OCI-LY1 (cell line): Measurements from ENCODE around the gene SOSTDC1.

Experiments
- H2AFZ ChIP-seq: fragments of 200-600 bp; sonication (generic), shearing (Covaris generic); 2 replicates; pipeline ENCODE4 v1.6.0; 2014; ENCODE audit warnings: antibody characterized with exemption, mild to moderate bottlenecking, low read length
- H3F3A ChIP-seq: fragments of 200-600 bp; sonication (generic), shearing (Covaris generic); 2 replicates; pipeline ENCODE4 v1.6.0; 2014; ENCODE audit warnings: mild to moderate bottlenecking, antibody characterized with exemption, low read length, moderate library complexity; ENCODE audit not compliant: insufficient read depth
- H3K27ac ChIP-seq: fragments of 200-600 bp; sonication (generic); 2 replicates; pipeline ENCODE4 v1.5.1; 2014; ENCODE audit warnings: low read length, mixed run types, mild to moderate bottlenecking, low read depth; ENCODE audit not compliant: poor library complexity, severe bottlenecking
- H3K27me3 ChIP-seq: fragments of 200-600 bp; sonication (generic); 2 replicates; pipeline ENCODE4 v1.6.0; 2014; ENCODE audit warnings: antibody characterized with exemption, mild to moderate bottlenecking, low read length, moderate library complexity; ENCODE audit not compliant: insufficient read depth
- H3K36me3 ChIP-seq: fragments of 200-600 bp; sonication (generic); 2 replicates; pipeline ENCODE4 v1.6.1; 2014; ENCODE audit warnings: mild to moderate bottlenecking, antibody characterized with exemption, low read length, moderate library complexity, mixed read lengths; ENCODE audit not compliant: insufficient read depth
- H3K4me1 ChIP-seq: fragments of 200-600 bp; sonication (generic); 2 replicates; pipeline ENCODE4 v1.5.1; 2014; ENCODE audit warnings: mild to moderate bottlenecking, low read length, moderate library complexity; ENCODE audit not compliant: insufficient read depth, severe bottlenecking
- H3K4me2 ChIP-seq: fragments of 200-600 bp; sonication (generic), shearing (Covaris generic); 2 replicates; pipeline ENCODE4 v1.6.1; 2014; ENCODE audit warnings: low read length
- H3K4me3 ChIP-seq: fragments of 200-600 bp; sonication (generic); 2 replicates; pipeline ENCODE4 v1.5.1; 2014; ENCODE audit warnings: low read length, low read depth, mild to moderate bottlenecking, mixed read lengths; ENCODE audit not compliant: poor library complexity, severe bottlenecking
- H3K79me2 ChIP-seq: fragments of 200-600 bp; shearing (Covaris generic); 2 replicates; pipeline ENCODE4 v1.6.1; 2016; ENCODE audit warnings: mixed run types, low read length, mixed read lengths; ENCODE audit not compliant: insufficient read depth
- H3K9ac ChIP-seq: fragments of 200-600 bp; sonication (generic), shearing (Covaris generic); 2 replicates; pipeline ENCODE4 v1.6.1; 2014; ENCODE audit warnings: mild to moderate bottlenecking, low read length, mixed read lengths
- H3K9me2 ChIP-seq: fragments of 200-600 bp; sonication (generic), shearing (Covaris generic); 2 replicates; pipeline ENCODE4 v1.6.1; 2014; ENCODE audit warnings: low read depth, mild to moderate bottlenecking, low read length, mixed read lengths
- H3K9me3 ChIP-seq: fragments of 200-600 bp; shearing (Covaris generic); 2 replicates; pipeline ENCODE4 v1.6.1; 2014; ENCODE audit warnings: low read length, mixed read lengths
- H4K20me1 ChIP-seq: fragments of 200-600 bp; sonication (generic), shearing (Covaris generic); 2 replicates; pipeline ENCODE4 v1.6.0; 2016; ENCODE audit warnings: mild to moderate bottlenecking, low read length; ENCODE audit not compliant: insufficient read depth
- EZH2 ChIP-seq: fragments of 200-600 bp; sonication (generic), shearing (Covaris generic); IDR thresholded peaks from 2 replicates; pipeline ENCODE4 v1.8.0; 2017; ENCODE audit warnings: borderline replicate concordance, mixed run types, mild to moderate bottlenecking, antibody characterized with exemption, low read length, moderate library complexity, mixed read lengths
- TF ChIP-seq, protein P1 (sequence below): fragments of 200-600 bp; sonication (generic), shearing (Covaris generic); IDR thresholded peaks from 2 replicates; pipeline ENCODE4 v1.5.1; 2017; ENCODE audit warnings: mild to moderate bottlenecking, antibody characterized with exemption, low read length, moderate library complexity, mixed read lengths

Gene SOSTDC1

GRCh38 chr7:16479591-16479990 is 14.1 kb upstream of the SOSTDC1 start:
- no peaks in the 10 kb centered on the region for H3K79me2 ChIP-seq
- TF ChIP-seq, protein P1, sequence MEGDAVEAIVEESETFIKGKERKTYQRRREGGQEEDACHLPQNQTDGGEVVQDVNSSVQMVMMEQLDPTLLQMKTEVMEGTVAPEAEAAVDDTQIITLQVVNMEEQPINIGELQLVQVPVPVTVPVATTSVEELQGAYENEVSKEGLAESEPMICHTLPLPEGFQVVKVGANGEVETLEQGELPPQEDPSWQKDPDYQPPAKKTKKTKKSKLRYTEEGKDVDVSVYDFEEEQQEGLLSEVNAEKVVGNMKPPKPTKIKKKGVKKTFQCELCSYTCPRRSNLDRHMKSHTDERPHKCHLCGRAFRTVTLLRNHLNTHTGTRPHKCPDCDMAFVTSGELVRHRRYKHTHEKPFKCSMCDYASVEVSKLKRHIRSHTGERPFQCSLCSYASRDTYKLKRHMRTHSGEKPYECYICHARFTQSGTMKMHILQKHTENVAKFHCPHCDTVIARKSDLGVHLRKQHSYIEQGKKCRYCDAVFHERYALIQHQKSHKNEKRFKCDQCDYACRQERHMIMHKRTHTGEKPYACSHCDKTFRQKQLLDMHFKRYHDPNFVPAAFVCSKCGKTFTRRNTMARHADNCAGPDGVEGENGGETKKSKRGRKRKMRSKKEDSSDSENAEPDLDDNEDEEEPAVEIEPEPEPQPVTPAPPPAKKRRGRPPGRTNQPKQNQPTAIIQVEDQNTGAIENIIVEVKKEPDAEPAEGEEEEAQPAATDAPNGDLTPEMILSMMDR, result no peak
- no peak for TF ChIP-seq EZH2
- no peak overlapping the region for H2AFZ ChIP-seq
- H3K27ac ChIP-seq, result no peak overlapping the region
- H3K9ac ChIP-seq, result no peak overlapping the region
- no peaks in the 10 kb centered on the region for H3K36me3 ChIP-seq
- H3K4me1 ChIP-seq, result no peaks in the 10 kb centered on the region
- H3K9me2 ChIP-seq, result no peaks in the 10 kb centered on the region
- H3K4me3 ChIP-seq, result no peak overlapping the region
- no peaks in the 10 kb centered on the region for H3K9me3 ChIP-seq
- 0 out of 2 replicates have a peak, but pooled peaks cover 6% of the 10 kb centered on the region for H3K27me3 ChIP-seq
- no peak overlapping the region for H3K4me2 ChIP-seq
- no peaks in the 10 kb centered on the region for H4K20me1 ChIP-seq
- H3F3A ChIP-seq, result no peaks in the 10 kb centered on the region

DNA sequence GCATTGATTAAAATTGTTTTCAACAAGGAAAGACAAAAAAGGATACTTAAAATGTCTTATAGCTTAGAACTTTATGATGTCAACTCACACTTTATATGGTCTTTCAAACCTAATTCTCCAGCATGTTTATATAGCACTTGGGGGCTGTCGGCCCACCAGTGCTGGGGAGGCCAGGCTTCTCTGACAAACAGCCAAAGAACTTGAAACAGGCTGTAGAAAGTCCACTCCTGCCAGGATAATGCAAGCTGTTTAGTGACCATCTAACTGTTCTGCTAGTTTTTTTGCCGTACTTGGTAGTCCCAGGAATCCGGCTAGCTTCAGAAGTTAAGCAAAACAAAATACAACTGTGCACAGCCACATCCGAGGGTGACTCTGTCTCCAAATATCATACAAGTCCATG is 13.6 kb upstream of the SOSTDC1 start:
- TF ChIP-seq, protein P1, result no peak
- no peak for TF ChIP-seq EZH2
- Histone ChIP-seq H3K4me3 (no peak overlapping the region), H3K4me2 (no peak overlapping the region)

DNA sequence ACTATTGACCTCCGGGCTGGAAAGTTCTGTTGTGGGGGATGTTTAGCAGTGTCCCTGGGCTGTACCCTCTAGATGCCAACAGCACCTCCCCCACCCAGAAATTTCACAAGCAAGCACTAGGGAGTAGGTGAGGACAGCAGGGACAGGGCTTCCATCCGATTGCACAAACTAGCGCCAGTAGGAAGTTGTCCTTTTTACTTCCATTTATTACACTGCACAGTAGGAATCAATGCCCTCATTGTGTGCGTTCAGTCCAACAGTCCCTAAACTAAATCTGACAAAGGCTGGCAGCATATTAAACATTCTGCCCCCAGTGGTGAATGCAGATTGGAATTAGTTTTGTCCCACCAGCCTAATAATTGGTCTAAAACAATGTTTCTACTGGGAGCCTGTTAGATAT is 6.4 kb upstream of the SOSTDC1 start:
- H3K9me3 ChIP-seq, result no peaks in the 10 kb centered on the region
- H3F3A ChIP-seq, result no peaks in the 10 kb centered on the region
- no peaks in the 10 kb centered on the region for H3K36me3 ChIP-seq
- no peaks in the 10 kb centered on the region for H4K20me1 ChIP-seq
- TF ChIP-seq, protein P1, result 0 out of 2 replicates have a peak, but pooled peaks have one; percentile 18
- TF ChIP-seq EZH2, result no peak
- H3K9ac ChIP-seq, result no peak overlapping the region
- no peak overlapping the region for H3K4me2 ChIP-seq
- H3K27ac ChIP-seq, result no peak overlapping the region
- no peak overlapping the region for H3K4me3 ChIP-seq
- H3K4me1 ChIP-seq, result no peaks in the 10 kb centered on the region
- H2AFZ ChIP-seq, result no peak overlapping the region
- no peaks in the 10 kb centered on the region for H3K9me2 ChIP-seq
- no peaks in the 10 kb centered on the region for H3K79me2 ChIP-seq
- H3K27me3 ChIP-seq, result no peaks in the 10 kb centered on the region

More for the DNA sequence above, 13.6 kb upstream of the SOSTDC1 start:
- no peaks in the 10 kb centered on the region for H3K9me2 ChIP-seq
- H3K9ac ChIP-seq, result no peak overlapping the region
- H4K20me1 ChIP-seq, result no peaks in the 10 kb centered on the region
- no peaks in the 10 kb centered on the region for H3K9me3 ChIP-seq
- H2AFZ ChIP-seq, result no peak overlapping the region
- H3K27me3 ChIP-seq, result 0 out of 2 replicates have a peak, but pooled peaks cover 6% of the 10 kb centered on the region
- no peak overlapping the region for H3K27ac ChIP-seq
- H3K79me2 ChIP-seq, result no peaks in the 10 kb centered on the region
- H3K36me3 ChIP-seq, result no peaks in the 10 kb centered on the region
- no peaks in the 10 kb centered on the region for H3K4me1 ChIP-seq
- no peaks in the 10 kb centered on the region for H3F3A ChIP-seq
